Measurements from ENCODE around the gene SLAMF9.

DNA sequence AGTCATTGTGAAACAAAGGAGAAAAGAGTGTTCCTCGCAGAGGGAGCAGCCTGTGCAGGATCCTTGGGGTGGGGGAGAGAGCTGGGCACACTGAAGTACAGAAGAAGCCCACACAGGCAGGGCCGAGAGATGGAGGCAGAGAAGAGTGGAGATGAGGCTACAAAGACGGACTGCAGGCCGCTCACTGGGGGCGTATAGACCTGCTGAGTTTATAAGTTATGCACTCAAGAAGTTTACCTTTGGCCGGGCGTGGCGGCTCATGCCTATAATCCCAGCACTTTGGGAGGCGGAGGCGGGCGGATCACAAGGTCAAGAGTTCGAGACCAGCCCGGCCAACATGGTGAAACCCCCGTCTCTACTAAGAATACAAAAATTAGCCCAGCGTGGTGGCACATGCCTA is 7.6 kb upstream of the SLAMF9 start:
- TF ChIP-seq CTCF (IDR thresholded peaks at IDR 0.05; ENCODE audit: low read depth, low read length, missing input control), result no peak
- TF ChIP-seq TAF1 (conservative IDR thresholded peaks at IDR 0.05), result no peak
- no peak for TF ChIP-seq YY1 (IDR thresholded peaks at IDR 0.05)
- no peak for TF ChIP-seq RAD21 (IDR thresholded peaks at IDR 0.05)
- TF ChIP-seq GABPA (IDR thresholded peaks at IDR 0.05 in 1 of 2, conservative IDR thresholded peaks at IDR 0.05 in 1 of 2), result no peak
- no peak for TF ChIP-seq FOXA1 (IDR thresholded peaks at IDR 0.05)
- no peak for TF ChIP-seq RXRA (IDR thresholded peaks at IDR 0.05)
- TF ChIP-seq JUND (IDR thresholded peaks at IDR 0.05), result no peak
- TF ChIP-seq, protein P1, sequence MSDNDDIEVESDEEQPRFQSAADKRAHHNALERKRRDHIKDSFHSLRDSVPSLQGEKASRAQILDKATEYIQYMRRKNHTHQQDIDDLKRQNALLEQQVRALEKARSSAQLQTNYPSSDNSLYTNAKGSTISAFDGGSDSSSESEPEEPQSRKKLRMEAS (IDR thresholded peaks at IDR 0.05), result no peak
- TF ChIP-seq, protein P2, sequence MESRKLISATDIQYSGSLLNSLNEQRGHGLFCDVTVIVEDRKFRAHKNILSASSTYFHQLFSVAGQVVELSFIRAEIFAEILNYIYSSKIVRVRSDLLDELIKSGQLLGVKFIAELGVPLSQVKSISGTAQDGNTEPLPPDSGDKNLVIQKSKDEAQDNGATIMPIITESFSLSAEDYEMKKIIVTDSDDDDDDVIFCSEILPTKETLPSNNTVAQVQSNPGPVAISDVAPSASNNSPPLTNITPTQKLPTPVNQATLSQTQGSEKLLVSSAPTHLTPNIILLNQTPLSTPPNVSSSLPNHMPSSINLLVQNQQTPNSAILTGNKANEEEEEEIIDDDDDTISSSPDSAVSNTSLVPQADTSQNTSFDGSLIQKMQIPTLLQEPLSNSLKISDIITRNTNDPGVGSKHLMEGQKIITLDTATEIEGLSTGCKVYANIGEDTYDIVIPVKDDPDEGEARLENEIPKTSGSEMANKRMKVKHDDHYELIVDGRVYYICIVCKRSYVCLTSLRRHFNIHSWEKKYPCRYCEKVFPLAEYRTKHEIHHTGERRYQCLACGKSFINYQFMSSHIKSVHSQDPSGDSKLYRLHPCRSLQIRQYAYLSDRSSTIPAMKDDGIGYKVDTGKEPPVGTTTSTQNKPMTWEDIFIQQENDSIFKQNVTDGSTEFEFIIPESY (IDR thresholded peaks at IDR 0.05), result no peak

Data from liver (tissue), 3 donors.